ENCODE data around the gene RASIP1.
"Not testable (repeated sequence)": the region's sequence is repeated elsewhere in the genome, so short reads cannot be mapped to it uniquely, and the experiment has no call there.

The RASIP1 gene

DNA sequence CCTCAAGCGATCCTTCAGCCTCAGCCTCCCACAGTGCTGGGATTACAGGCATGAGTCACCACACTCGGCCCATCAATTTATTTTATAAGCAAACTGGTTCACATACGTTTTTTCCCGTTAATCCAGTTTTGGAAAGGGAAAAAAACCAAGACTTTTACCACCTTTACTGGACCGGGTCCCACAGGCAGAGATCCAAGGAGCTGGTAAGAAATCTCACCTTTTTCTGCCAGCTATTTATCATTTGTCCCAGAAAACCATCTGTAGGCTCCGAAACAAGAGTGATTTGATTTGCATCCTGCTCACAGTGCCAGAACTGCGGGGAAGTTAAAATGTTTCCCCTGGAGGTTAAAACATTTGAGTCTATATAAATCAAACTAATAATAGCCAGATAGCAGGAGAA is 51.0 kb downstream of the RASIP1 start:
- H2AFZ ChIP-seq (ENCODE audit: low read length): no peak overlapping the region
- H3K4me3 ChIP-seq (ENCODE audit: low read length, poor library complexity, severe bottlenecking): no peak overlapping the region
- no peaks in the 10 kb centered on the region for H3F3A ChIP-seq (ENCODE audit: low read depth)
- no peaks in the 10 kb centered on the region for H3K9me3 ChIP-seq (ENCODE audit: insufficient read depth, low read depth, low read length)
- no peaks in the 10 kb centered on the region for H4K20me1 ChIP-seq (ENCODE audit: insufficient read depth, low read length, poor library complexity, severe bottlenecking)
- H3K79me2 ChIP-seq (ENCODE audit: insufficient read depth, low read length): no peaks in the 10 kb centered on the region
- no peak overlapping the region for H3K9ac ChIP-seq (ENCODE audit: low read depth, low read length, poor library complexity, severe bottlenecking)
- H3K4me1 ChIP-seq (ENCODE audit: insufficient read depth, low read length, poor library complexity, severe bottlenecking): no peaks in the 10 kb centered on the region
- no peaks in the 10 kb centered on the region for H3K36me3 ChIP-seq (ENCODE audit: insufficient read depth, low read length)
- H3K27me3 ChIP-seq (ENCODE audit: insufficient read depth, low read length, poor library complexity, severe bottlenecking): no peaks in the 10 kb centered on the region
- no peaks in the 10 kb centered on the region for H3K9me2 ChIP-seq (replicated peaks; ENCODE audit: low read depth, low read length)
- TF ChIP-seq, protein P1, sequence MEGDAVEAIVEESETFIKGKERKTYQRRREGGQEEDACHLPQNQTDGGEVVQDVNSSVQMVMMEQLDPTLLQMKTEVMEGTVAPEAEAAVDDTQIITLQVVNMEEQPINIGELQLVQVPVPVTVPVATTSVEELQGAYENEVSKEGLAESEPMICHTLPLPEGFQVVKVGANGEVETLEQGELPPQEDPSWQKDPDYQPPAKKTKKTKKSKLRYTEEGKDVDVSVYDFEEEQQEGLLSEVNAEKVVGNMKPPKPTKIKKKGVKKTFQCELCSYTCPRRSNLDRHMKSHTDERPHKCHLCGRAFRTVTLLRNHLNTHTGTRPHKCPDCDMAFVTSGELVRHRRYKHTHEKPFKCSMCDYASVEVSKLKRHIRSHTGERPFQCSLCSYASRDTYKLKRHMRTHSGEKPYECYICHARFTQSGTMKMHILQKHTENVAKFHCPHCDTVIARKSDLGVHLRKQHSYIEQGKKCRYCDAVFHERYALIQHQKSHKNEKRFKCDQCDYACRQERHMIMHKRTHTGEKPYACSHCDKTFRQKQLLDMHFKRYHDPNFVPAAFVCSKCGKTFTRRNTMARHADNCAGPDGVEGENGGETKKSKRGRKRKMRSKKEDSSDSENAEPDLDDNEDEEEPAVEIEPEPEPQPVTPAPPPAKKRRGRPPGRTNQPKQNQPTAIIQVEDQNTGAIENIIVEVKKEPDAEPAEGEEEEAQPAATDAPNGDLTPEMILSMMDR (conservative IDR thresholded peaks at IDR 0.05; ENCODE audit: low read length): no peak
- no peak for TF ChIP-seq EZH2phosphoT487 (IDR thresholded peaks at IDR 0.05; ENCODE audit: borderline replicate concordance)
- H3K4me2 ChIP-seq (ENCODE audit: low read depth, low read length, poor library complexity, severe bottlenecking): no peak overlapping the region

DNA sequence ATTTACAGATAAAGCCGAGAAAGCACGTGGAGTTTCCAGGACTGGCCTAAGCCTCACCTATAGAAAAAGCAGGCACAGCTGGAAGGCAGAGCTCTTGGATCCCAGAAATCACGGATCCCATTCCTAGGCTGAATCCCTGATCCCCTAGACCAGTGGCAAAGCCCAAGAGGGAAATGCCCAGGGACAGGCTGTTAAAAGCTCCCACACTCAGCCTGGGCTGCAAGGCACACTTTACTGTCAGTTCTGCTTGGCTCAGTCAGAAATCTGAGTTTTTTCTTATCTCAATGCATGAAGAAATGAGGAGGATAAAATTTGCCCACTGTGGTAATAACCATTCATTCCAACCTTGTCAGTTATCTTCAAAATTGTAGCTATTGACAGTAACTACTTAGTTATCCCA is 52.6 kb downstream of the RASIP1 start:
- no peaks in the 10 kb centered on the region for H3F3A ChIP-seq (ENCODE audit: low read depth)
- no peak overlapping the region for H2AFZ ChIP-seq (ENCODE audit: low read length)
- no peak overlapping the region for H3K4me2 ChIP-seq (ENCODE audit: low read depth, low read length, poor library complexity, severe bottlenecking)
- no peaks in the 10 kb centered on the region for H3K9me2 ChIP-seq (replicated peaks; ENCODE audit: low read depth, low read length)
- H3K79me2 ChIP-seq (ENCODE audit: insufficient read depth, low read length): no peaks in the 10 kb centered on the region
- H4K20me1 ChIP-seq (ENCODE audit: insufficient read depth, low read length, poor library complexity, severe bottlenecking): no peaks in the 10 kb centered on the region
- H3K9me3 ChIP-seq (ENCODE audit: insufficient read depth, low read depth, low read length): no peaks in the 10 kb centered on the region
- H3K4me3 ChIP-seq (ENCODE audit: low read length, poor library complexity, severe bottlenecking): no peak overlapping the region
- H3K9ac ChIP-seq (ENCODE audit: low read depth, low read length, poor library complexity, severe bottlenecking): no peak overlapping the region
- no peaks in the 10 kb centered on the region for H3K4me1 ChIP-seq (ENCODE audit: insufficient read depth, low read length, poor library complexity, severe bottlenecking)
- TF ChIP-seq, protein P1 (conservative IDR thresholded peaks at IDR 0.05; ENCODE audit: low read length): no peak
- TF ChIP-seq EZH2phosphoT487 (IDR thresholded peaks at IDR 0.05; ENCODE audit: borderline replicate concordance): no peak
- no peaks in the 10 kb centered on the region for H3K36me3 ChIP-seq (ENCODE audit: insufficient read depth, low read length)
- no peaks in the 10 kb centered on the region for H3K27me3 ChIP-seq (ENCODE audit: insufficient read depth, low read length, poor library complexity, severe bottlenecking)

DNA sequence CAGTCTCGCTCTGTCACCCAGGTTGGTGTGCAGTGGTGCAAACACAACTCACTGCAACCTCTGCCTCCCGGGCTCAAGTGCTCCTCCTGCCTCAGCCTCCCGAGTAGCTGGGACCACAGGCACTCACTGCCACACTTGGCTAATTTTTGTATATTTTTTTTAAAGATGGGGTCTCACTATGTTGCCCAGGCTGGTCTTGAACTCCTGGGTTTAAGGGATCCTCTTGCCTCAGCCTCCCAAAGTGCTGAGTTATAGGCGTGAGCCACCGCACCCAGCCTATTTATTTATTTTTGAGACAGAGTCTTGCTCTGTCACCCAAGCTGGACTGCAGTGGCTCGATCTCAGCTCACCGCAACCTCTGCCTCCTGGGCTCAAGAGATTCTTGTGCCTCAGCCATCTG is 53.8 kb downstream of the RASIP1 start:
- H2AFZ ChIP-seq (ENCODE audit: low read length); H4K20me1 ChIP-seq (ENCODE audit: insufficient read depth, low read length, poor library complexity, severe bottlenecking); H3K4me3 ChIP-seq (ENCODE audit: low read length, poor library complexity, severe bottlenecking); H3K4me2 ChIP-seq (ENCODE audit: low read depth, low read length, poor library complexity, severe bottlenecking); H3K9me3 ChIP-seq (ENCODE audit: insufficient read depth, low read depth, low read length); H3K4me1 ChIP-seq (ENCODE audit: insufficient read depth, low read length, poor library complexity, severe bottlenecking); H3K27me3 ChIP-seq (ENCODE audit: insufficient read depth, low read length, poor library complexity, severe bottlenecking); H3K9ac ChIP-seq (ENCODE audit: low read depth, low read length, poor library complexity, severe bottlenecking); H3K79me2 ChIP-seq (ENCODE audit: insufficient read depth, low read length); H3K36me3 ChIP-seq (ENCODE audit: insufficient read depth, low read length); H3K9me2 ChIP-seq (replicated peaks; ENCODE audit: low read depth, low read length); H3F3A ChIP-seq (ENCODE audit: low read depth): not testable (repeated sequence)

DNA sequence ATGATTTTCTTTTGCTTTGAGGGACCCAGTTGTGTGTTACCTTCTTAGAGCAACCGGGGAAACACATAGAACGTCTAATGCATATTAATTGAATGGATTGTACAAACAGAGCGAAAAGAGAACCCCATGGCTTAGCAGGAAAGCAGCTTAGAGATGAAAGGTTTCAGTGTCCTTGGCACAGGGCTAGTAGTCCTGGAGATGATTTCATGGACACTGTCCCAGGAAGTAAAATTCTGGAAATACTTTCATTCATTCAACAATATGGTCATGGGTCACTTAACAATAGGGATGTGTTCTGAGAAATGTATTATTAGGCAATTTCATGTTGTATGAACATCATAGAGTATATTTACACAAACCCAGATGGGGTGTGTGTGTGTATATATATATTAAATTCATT is 54.3 kb downstream of the RASIP1 start:
- no peaks in the 10 kb centered on the region for H3K79me2 ChIP-seq (ENCODE audit: insufficient read depth, low read length)
- H3K4me1 ChIP-seq (ENCODE audit: insufficient read depth, low read length, poor library complexity, severe bottlenecking): no peaks in the 10 kb centered on the region
- no peaks in the 10 kb centered on the region for H3K9me3 ChIP-seq (ENCODE audit: insufficient read depth, low read depth, low read length)
- H3K9me2 ChIP-seq (replicated peaks; ENCODE audit: low read depth, low read length): no peaks in the 10 kb centered on the region
- H3K36me3 ChIP-seq (ENCODE audit: insufficient read depth, low read length): no peaks in the 10 kb centered on the region
- no peak overlapping the region for H2AFZ ChIP-seq (ENCODE audit: low read length)
- H3K4me2 ChIP-seq (ENCODE audit: low read depth, low read length, poor library complexity, severe bottlenecking): no peak overlapping the region
- TF ChIP-seq, protein P1 (conservative IDR thresholded peaks at IDR 0.05; ENCODE audit: low read length): no peak
- no peak for TF ChIP-seq EZH2phosphoT487 (IDR thresholded peaks at IDR 0.05; ENCODE audit: borderline replicate concordance)
- no peak overlapping the region for H3K9ac ChIP-seq (ENCODE audit: low read depth, low read length, poor library complexity, severe bottlenecking)
- H3K4me3 ChIP-seq (ENCODE audit: low read length, poor library complexity, severe bottlenecking): no peak overlapping the region
- H3F3A ChIP-seq (ENCODE audit: low read depth): no peaks in the 10 kb centered on the region
- no peaks in the 10 kb centered on the region for H3K27me3 ChIP-seq (ENCODE audit: insufficient read depth, low read length, poor library complexity, severe bottlenecking)
- no peaks in the 10 kb centered on the region for H4K20me1 ChIP-seq (ENCODE audit: insufficient read depth, low read length, poor library complexity, severe bottlenecking)

All from Loucy (cell line).